HG03565 (cell line): Measurements from ENCODE around the gene PHETA1.
"Not testable (repeated sequence)": the region's sequence is repeated elsewhere in the genome, so short reads cannot be mapped to it uniquely, and the experiment has no call there.

ENCODE experiments used
- ATAC-seq: cut with Tn5 transposase; IDR thresholded peaks from one replicate; pipeline ENCODE4 v1.9.1; 2021; ENCODE audit warnings: mild to moderate bottlenecking, moderate library complexity; ENCODE audit not compliant: unreplicated experiment

PHETA1 gene

DNA sequence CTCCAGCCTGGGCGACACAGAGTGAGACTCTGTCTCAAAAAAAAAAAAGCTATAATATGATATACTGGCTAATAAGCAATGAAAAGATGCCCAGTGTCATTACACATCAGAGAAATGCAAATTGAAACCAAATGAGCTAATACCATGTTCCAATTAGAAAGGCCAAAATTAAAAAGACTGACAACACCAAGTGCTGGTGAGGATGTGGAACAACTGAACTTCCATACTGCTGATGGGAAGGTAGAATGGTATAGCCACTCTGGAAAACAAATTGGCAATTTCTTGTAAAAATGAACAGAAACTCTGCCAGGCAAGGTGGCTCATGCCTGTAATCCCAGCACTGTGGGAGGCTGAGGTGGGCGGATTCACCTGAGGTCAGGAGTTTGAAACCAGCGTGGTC, 8.5 kb upstream of the PHETA1 start:
- ATAC-seq = no peak

DNA sequence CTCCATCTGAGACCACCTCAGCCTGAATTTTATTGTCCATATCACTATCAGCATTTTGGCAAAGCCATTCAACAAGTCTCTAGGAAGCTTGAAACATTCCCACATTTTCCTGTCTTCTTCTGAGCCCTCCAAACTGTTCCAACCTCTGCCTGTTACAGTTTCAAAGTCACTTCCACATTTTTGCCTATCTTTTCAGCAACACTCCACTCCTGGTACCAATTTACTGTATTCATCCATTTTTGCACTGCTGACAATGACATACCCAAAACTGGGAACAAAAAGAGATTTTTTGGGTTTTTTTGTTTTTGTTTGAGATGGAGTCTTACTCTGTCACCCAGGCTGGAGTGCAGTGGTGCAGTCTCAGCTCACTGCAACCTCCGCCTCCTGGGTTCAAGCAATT, 4.3 kb upstream of the PHETA1 start:
- ATAC-seq = not testable (repeated sequence)

DNA sequence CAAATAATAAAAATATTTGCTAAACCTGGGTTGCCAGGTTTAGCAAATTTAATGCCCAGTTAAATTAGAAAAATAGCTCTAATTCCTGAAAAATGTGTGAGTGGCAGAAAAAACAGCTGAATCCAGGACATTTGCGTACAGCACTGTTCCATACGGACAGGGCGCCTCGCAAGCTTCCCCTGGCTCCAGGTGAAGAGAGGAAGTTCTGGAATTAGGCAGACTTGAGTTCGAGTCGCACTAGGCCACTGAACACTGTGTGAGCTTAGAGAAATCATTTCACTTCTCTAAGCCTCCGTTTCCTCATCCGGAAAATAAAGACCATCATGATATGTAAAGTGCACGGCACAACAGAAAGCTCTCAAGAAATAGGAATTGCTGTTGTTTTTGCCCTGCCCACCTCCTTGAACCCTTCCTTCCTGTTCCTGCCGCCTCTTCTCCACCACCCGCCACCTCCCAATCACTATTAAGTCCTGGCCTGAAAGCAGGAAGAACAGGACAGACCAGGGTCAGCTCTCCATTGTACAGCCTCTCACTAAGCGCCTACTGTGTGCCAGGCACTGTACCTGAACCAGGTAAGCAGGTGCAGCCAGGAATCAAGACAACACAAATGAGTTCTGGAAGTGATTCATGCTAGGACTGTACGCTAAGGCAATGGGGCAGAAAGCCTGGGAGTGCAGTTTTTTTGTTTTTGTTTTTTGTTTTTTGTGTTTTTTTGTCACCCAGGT, 763 bp upstream of the PHETA1 start:
- no peak for ATAC-seq

DNA sequence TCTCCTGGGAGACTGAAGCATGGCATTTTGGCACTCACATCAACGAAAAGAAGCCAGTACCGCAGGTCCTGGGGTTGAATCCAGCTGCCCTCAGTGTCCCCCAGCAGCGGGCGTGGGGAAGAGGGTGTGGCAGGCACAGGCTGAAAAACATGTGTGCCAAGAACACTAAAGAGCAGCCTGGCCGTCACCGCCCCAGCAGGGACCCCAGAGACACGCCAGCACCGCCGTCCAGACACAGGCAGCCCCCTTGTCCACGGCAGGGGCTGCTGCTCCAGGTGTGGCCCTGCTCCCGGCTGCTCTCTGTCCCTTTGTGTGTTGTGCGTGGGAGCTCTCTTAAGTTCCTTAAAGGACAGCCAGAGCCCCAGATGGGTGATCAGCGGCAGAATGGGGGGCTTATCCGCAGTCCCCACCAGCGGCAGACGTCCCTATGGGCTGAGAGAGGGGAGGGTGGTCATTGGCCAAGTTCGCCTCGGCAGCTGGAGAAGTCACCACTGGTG, 556 bp downstream of the PHETA1 start:
- ATAC-seq = no peak

DNA sequence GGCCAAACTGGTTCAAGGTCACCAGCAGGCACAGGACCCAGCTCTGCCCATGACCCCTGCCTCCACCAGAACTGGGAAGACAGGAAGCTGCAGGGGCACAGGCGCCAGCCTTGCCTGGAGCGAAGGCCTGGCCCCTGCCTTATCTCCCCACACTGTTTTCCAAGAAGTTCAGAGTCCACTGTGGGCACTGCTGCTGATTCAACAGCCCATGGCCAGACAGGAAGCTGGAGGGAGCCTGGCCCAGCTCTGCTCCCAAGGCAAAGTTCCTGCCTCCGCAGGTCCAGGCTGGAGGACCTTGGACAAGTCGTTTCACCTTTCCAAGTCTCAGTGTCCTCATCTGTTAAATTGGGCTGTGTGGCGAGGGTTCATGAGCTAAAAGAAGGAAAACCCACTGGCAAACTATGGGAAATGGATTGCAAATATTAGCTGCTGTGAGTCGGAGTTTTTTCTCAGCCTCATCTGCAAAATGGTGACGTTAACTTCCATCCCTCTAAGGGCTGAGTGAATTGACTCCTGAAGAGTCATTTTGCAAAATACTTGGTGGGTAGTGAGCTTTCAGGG, 1.2 kb downstream of the PHETA1 start:
- ATAC-seq = no peak

DNA sequence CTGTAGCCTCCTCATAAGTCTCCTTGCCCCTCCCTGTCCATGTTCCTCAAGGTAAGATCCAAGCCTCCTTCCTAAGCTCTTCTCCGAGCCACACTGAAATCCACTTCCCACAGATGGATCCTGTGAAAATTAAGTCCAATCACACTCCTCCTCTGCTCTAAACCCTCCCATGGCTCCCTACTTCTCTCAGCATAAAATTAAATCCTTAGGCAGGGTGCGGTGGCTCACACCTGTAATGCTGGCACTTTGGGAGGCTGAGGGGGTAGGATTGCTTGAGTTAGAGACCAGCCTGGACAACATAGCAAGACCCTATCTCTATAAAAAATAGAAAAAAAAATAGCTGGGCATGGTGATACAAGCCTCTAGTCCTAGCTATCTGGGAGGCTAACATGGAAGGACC, 2.3 kb downstream of the PHETA1 start:
- ATAC-seq = no peak

DNA sequence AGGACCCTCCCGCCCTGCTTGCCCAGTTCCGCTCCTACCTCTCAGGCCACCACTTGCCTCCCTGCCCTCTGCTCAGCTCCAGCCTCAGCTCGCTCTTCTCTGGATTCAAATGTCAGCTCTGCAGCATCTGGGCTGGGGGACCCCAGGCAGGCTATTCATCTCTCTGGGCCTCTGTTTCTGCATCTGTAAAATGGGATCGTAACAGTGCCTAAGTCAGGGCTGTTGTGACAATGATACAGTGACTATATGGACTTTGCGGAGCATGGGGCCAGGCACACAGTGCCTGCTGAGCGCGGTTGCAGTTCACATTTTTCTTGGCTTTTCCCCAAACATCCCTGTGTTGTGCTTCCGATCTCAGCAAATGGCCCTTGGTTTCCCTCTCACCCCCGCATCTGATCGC, 2.8 kb downstream of the PHETA1 start:
- ATAC-seq = no peak

DNA sequence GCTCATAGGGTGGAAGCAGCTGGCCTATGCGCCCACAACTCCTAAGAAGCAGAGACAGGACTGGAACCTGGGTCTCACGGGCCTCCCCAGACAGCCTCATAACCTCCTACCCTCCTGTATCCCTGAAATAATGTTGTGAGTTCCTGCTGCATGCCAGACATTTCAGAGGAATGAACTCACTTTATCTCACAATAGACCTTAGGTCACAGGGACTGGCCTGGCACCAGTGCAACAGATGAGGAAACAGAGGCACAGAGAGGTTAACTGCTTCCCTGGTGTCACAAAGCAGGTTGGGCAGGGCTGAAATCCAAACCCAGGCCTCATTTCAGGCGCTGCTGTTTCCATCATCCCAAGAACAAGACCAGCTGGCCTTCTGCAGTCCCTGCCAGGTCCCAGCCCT, 5.3 kb downstream of the PHETA1 start:
- no peak for ATAC-seq

DNA sequence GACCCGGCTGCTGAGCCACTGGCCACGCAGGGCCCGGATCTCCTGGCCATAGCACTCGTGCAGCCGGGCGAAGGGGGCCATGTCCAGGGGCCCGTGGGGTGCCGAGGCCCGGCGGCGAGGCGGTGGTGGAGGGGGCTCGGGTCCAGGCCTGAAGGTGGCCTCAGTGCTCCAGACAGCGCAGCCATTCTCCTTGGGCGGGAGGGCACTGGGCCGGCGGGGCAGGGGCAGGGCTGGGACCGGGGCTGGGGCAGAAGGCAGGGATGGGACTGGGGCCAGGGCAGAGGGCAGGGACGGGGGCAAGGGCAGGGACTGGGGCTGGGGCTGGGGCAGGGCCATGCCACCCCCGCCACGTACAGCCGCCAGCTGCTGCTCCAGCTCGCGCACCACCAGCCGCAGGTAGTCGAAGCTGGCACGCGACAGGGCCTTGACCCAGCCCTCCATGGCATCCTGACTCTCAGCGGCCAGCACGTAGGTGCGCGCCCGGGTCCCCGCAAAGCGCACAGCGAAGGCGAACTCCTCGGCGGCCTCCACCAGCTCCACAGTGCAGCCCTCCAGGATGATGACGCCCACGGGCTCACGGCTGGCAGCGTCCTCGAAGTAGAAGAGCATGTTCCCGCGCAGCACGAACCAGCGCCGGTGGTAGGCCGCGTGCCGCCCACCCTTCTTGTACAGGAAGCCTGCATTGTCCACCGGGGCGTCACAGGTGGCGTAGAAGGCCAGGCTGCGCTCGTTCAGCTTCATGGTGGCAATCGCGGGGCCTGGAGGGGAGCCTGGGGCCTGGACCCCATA, 6.0 kb downstream of the PHETA1 start:
- ATAC-seq = no peak

DNA sequence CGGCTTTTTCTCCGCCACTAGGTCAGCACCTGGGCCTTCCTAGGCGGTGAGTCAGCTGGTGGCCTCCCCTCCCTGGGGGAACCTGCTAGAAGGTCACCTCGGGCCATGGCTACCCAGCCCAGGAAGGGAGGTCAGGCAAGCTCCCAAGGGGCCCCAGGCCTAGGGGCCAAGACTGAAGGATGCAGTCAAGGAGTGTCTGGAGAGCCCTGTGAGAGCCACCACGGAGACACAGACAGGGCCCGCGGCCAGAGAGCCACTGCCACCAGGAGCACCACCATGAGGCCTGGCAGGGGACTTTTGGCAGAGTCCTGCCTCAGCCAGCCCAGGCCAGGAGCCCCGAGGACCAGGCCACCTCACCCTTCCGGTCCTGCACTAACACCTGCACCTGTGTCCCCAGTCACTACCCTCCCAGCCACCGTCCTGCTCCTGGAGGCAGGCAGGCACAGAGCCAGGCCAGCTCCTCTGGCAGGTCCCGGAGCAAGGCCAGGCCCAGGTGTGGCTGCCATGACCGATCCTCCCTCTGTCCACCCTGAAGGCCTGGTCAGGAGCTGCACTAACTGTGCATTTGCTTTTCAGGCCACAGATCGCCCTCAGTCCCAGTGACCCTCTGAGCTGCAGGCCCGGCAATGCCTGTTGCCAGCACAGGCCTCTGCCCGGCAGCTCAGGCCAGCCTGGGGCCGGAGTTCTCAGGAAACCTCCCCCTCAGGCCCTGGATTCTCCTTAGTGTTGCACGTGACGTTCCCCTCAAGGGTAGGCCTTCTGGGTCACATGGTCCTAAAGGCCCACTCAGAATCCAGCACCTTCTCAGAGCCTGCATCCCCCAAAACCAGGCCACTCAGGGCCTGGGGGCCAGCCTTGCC, 6.9 kb downstream of the PHETA1 start:
- ATAC-seq = no peak

DNA sequence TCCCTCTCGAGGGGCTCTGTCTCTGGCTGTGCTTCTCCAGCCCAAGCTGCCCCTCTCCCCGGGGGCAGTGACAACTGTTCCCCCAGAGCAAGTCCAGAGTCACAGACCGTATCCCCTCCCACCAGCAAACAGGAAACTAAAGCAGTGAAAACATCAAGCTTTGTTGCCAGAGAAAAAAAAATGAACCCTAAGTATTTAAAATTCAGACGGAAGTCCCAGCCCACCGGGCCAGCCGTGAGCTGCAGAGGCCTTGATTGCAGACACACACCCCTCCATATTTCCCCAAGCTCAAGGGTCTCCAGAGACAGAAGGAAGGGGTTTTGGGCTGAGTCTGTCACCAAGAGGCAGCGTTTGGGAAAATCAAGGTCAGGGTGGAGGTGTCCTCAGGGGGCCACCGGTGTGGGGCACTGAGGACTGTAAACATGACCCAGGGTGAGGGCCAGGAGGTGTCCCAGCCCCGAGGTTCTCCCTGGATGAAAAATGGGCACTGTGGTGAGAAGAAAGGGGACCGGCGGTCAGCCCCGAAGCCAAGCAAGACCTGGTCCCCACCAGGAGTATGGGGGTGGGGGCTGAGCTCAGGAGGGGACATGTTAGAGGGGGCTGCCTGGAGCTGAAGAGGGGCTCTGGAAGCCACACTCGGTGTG, 7.7 kb downstream of the PHETA1 start:
- ATAC-seq = no peak

DNA sequence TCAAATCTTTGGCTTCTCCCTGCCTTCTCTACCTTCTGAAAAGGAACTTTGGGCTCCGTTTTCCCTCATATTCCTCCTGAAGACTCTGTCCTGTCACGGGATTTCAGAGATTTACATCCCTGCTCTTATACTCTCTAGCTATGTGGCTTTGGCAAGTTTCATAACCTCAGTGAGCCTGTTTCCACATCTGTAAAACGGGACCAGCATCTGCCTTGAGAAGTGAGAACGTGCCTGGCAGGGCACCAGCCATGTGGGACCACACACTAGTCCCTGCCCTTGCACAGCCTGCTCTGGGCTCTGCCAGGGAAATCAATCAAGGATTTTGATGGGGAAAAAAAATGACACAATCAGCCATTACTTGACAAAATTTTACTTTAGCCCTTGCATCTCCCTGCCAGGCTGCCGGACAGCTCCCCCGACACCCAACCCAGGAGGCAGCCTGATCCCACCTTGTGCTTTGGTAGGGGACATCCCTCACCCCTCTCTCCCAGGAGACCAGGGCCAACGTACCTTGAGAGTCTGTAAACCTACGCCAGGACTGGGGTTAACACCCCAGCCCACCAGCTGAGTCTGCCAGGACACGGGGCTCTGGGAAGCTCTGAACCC, 8.5 kb downstream of the PHETA1 start:
- no peak for ATAC-seq

DNA sequence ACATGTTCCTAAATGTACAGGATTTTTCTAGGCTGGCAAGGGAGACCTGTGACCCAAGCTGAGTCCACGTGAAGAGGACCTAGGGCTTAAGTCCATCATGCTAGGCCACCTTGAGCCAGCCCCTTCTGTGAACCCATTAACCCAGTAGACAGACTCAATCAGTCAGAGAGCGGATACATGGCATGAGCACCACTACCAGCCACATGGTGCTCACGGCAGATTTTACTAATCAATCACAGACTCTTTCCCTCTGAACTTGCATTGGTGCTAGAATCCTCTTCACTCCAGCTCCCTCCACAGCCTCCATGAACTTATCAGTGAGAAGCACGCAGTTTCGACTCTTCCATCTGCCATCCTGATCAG, 9.0 kb downstream of the PHETA1 start:
- ATAC-seq = no peak

DNA sequence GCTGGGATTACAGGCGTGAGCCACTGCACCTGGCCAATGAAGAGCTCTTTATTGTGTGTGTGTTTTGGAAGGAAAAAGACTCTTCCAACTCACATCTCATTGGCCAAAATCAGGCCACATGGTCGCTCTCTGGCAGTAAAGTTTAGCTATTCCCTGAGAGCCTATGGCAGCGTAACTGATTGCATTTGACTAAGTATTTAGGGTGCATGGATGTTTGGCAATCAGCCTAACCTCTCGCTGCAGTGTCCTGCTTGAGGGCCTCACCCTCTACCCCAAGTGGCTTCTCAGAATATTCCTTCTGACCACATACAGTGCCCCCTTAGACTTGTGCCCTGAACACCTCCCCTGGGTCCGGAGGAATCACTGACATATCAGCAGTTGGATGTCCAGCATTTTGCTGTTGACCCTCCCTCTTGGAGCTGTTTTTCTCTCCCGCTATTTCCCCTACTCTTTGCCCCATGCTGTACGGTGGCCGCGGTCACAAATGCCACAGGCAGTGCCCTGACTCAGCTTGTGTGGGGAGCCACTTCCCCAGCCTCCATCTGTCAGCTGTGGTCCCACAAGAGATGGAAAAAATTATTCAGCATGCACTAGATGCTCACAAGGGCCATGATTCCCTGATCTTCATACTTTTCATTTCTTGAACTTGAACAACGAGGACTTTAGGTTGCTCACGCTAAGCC, 9.5 kb downstream of the PHETA1 start:
- no peak for ATAC-seq

DNA sequence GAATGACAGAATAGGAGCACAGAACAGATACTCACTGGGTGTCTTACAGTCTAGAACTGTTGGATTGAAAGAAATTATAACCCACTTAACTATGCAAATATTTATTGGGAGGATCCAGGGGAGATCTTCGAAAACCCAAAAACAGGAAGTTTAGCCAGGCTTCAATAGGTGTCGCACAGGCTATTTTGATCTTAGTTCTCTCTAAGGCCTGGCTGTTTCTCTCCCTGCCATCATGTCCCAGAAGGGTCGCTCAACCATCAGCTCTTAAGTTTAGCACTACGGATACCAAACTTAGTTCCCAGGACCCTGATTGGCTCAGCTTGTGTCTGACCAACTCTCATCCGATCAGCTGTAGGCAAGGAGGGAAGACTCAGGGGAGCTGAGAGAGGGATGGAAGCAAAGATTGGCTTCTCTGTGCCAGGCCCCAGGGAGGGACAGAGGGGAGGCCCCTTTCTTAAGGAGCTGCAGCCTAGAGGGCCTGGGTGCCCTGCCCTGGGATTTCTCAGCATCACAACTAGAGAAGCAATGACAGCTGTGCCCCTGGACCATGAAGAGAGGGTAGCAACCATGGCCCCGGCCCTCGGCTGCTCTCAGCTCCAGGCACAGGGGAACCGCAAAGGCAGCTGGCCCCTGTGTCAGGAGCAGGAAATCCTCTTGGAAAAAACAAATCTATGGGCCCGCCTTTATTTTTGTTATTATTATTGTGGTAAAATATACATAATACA, 13.5 kb downstream of the PHETA1 start:
- ATAC-seq = no peak

DNA sequence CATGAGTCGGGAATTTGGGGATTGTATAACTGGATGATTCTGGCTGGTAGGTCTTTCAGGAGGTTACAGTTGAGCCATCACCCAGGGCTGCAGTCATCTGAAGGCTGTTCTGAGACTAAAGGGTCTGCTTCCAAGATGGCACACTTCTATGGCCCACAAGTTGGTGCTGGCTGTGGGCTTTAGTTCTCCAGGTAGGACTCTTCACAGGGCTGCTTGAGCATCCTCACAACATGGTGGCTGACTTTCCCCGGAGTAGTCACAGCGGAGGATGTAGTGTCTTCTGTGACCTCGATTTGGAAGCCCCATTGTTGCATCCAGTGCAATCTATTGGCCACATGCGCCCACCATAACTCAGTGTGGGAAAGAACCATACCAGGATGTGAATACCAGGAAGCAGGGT, 14.4 kb downstream of the PHETA1 start:
- ATAC-seq = no peak

DNA sequence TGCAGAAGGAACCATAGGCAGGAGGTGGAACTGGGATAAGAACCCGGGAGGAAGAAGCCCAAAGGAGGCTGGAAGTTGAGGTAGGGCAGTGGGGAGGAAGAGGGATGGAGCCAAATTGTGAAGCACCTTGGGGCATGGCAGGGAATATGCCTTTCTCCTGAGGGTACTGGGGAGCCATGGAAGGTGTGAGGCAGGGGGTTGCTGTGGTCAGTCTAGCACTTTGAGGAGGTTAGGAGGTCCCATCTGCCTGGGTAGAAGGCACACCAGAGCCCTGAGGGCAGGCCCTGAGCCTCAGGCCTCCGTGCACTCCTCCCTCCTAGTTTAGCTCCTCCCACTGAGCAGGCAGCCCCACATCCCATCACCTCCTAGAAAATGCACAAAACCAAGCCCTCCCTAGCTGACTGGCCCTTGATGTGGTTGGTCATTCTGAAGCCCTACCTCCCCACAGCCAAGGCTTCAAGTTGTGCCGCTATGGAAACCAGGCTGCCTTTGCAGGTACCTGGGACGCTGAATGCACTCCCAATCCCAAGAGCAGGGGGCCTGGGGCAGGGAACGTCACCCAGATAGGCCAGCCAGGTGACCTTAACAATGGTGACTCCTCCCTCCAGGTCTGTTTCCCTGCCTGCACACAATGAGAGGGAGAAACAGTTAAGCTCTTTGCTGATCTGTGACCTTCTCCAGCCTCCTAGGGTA, 15.1 kb downstream of the PHETA1 start:
- ATAC-seq = no peak

DNA sequence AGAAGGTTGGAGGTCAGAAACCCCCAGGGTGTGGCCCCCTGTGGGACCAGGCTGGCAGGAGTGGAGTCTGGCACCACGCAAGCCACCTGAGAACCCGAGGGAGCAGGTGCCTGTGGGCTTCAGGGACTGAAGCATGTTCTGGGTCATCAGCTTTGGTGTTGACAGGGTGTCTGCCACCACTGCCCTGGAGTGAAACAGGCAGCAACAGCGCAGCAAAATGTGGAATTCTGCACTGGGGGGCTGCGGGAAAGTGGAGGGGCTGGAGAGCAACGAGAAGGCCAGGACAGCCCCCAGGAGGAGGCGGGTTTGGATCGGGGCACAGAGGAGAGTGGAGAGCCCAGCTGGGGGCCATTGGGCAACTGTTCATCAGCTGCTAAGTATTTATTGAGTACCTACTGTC, 15.9 kb downstream of the PHETA1 start:
- no peak for ATAC-seq
